ENCODE results near the gene RAPGEF1. TPM values are rescaled to one million over a fixed set of nuclear protein-coding genes. Genes with fewer than 3 reads are reported as not detected.

Gene RAPGEF1
- total and polyA plus RNA-seq, 2 of the 13 experiments (the other 11 are each of a cell fraction or from before 2014, with no cell fraction given) = 21.2 to 38.9 TPM

DNA sequence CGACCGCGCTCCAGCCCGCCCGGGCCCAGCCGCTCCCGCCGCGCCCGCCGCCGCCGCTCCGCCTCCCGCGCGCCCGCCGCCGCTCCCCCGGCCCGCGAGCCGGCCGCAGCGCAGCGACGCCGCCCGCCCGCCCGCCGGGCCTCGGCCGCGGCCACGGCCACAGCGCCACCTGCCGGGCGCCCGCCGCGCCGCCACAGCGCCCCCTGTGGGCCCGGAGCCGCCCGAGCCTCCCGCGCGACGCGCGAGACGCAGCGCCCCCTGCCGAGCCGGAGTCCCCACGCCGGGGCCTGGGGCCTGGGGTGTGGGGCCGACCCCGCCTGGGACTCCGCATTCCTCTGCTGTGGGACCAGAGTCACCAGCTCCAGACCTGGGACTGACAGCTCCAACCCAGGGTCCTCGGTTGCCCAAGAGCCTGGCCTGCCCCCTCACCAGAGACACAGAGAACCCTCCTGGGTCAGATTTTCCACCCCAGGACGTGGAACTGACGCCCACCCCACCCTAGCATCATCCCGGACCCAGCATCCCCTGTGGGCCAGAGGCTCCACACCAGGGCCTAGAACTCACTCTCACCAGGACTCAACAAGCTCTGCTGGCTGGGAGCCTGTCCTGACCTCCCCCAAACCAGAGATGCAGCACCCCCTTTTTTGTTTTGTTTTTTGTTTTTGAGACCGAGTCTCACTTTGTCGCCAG, at the start of gene RAPGEF1 (continued):
- TF ChIP-seq CBX2 (IDR thresholded peaks at IDR 0.05; ENCODE audit: low read depth, low read length) = no peak
- TF ChIP-seq CBX2 (CRISPR knock-in tag; IDR thresholded peaks at IDR 0.05; ENCODE audit: low read depth) = no peak
- TF ChIP-seq, protein P1, sequence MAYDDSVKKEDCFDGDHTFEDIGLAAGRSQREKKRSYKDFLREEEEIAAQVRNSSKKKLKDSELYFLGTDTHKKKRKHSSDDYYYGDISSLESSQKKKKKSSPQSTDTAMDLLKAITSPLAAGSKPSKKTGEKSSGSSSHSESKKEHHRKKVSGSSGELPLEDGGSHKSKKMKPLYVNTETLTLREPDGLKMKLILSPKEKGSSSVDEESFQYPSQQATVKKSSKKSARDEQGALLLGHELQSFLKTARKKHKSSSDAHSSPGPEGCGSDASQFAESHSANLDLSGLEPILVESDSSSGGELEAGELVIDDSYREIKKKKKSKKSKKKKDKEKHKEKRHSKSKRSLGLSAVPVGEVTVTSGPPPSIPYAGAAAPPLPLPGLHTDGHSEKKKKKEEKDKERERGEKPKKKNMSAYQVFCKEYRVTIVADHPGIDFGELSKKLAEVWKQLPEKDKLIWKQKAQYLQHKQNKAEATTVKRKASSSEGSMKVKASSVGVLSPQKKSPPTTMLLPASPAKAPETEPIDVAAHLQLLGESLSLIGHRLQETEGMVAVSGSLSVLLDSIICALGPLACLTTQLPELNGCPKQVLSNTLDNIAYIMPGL (CRISPR knock-in tag; IDR thresholded peaks at IDR 0.05; ENCODE audit: borderline replicate concordance in 1 of 2, low read depth in 1 of 2) = peak; percentile 52 to 65; a peak in 3 of 4 replicates
- no peak for TF ChIP-seq ATF7-NPFF (CRISPR knock-in tag; IDR thresholded peaks at IDR 0.05; ENCODE audit: low read depth)
- 0 out of 2 replicates have a peak, but pooled peaks have one; percentile 40 for TF ChIP-seq KDM2A (CRISPR knock-in tag; IDR thresholded peaks at IDR 0.05; ENCODE audit: borderline replicate concordance, low read depth)
- TF ChIP-seq REPIN1 (CRISPR knock-in tag; IDR thresholded peaks at IDR 0.05; ENCODE audit: borderline replicate concordance, low read depth) = 0 out of 2 replicates have a peak, but pooled peaks have one; percentile 23
- TF ChIP-seq FOXA3 (CRISPR knock-in tag; IDR thresholded peaks at IDR 0.05) = 0 out of 2 replicates have a peak, but pooled peaks have one; percentile 18
- TF ChIP-seq, protein P2, sequence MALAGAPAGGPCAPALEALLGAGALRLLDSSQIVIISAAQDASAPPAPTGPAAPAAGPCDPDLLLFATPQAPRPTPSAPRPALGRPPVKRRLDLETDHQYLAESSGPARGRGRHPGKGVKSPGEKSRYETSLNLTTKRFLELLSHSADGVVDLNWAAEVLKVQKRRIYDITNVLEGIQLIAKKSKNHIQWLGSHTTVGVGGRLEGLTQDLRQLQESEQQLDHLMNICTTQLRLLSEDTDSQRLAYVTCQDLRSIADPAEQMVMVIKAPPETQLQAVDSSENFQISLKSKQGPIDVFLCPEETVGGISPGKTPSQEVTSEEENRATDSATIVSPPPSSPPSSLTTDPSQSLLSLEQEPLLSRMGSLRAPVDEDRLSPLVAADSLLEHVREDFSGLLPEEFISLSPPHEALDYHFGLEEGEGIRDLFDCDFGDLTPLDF (CRISPR knock-in tag; IDR thresholded peaks at IDR 0.05) = no peak
- peak; percentile 24; the same call in 1 of the 2 replicates for TF ChIP-seq MED1 (CRISPR knock-in tag; IDR thresholded peaks at IDR 0.05)
- TF ChIP-seq, protein P3, sequence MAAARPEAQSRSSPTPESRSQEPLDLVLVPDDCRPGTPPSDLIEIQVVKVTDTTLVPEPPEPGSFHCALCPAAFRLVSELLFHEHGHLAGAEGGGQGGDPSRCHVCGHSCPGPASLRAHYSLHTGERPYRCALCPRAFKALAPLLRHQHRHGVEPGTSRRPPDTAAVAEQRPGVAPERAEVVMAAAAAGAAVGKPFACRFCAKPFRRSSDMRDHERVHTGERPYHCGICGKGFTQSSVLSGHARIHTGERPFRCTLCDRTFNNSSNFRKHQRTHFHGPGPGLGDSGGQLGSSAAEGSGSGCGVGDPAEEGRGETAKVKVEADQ (CRISPR knock-in tag; IDR thresholded peaks at IDR 0.05; ENCODE audit: borderline replicate concordance) = no peak
- no peak for TF ChIP-seq MAZ (IDR thresholded peaks at IDR 0.05; ENCODE audit: borderline replicate concordance, low read depth, low read length)
- peak; percentile 56; the same call in 1 of the 2 replicates for TF ChIP-seq MAZ (CRISPR knock-in tag; IDR thresholded peaks at IDR 0.05; ENCODE audit: low read depth)
